Right renal pelvis (tissue), 4 donors: Measurements from ENCODE around the gene PPFIA2. TPM values are rescaled to one million over a fixed set of nuclear protein-coding genes. Genes with fewer than 3 reads are reported as not detected.
"Not testable (repeated sequence)": the region's sequence is repeated elsewhere in the genome, so short reads cannot be mapped to it uniquely, and the experiment has no call there.

Source experiments
- DNase-seq, 4 donors: peaks; one replicate each; pipeline ENCODE4 v3.0.0-alpha.2; 2013; ENCODE audit warnings: low read depth in 4 of 4, low spot score in 3 of 4, missing footprints in 1 of 4
- polyA plus RNA-seq, 4 donors: library from polyadenylated mRNA; unstranded; fragments of 120-200 nt; gene quantifications; one replicate each; pipeline ENCODE4 v1.2.1, GENCODE V29; 2013; ENCODE audit not compliant: insufficient read length in 4 of 4

Gene PPFIA2
- polyA plus RNA-seq, 4 donors: 3.5 to 5.9 (median 4.6) TPM

DNA sequence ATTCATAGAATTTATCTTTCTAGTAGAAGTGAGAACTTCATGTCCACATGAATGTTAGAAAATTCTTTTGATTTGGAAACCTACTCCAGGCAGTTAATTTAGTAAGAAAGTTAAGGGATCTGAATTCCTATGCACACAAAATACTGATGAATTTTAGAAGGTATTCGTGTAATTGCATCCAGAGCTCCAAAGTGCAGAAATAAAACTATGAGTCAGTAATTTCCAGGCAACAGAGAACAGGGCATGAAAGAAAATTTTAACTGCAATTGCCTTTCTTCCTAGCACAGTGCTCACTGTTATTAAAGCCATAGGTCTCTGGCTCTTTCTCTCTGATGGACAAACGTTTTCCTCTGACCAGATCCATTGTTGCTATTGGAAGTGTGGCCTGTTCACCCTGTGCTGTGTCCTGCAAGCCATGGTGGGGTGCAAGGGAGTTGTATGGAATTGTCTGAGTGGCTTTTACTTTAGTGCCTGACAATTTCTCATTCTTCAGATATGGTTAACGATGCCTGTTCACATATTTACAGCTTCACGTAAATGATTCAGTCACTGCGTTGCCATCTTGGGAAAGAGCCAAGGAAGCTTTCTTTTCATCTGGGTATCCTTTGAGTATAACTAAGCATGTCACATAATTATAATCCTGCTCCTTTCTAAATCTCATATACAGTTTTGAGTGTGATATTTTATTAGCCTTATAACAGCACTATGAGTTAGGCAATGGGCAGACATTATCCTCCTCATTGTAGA, 536.1 kb downstream of the PPFIA2 start:
- no peak for DNase-seq

DNA sequence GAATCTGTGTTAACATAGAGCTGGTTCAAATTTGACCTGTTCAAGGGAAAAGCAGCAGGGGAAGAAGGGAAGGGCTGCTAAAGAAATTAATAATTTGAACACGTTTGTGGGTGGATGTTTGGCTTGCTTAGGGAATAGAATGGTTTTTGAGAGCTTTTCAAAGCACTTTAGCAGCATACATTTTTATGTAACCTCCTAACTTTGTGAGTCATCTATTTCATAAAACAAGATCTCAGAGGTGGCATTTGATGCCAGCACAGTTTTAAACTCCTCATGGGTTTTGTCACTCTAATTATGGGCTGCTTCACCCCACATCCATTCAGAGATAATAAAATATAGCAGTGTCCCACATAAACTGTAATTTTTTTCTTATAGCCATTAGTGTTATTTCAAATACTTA, 537.5 kb downstream of the PPFIA2 start:
- no peak for DNase-seq

- no peak for DNase-seq
These were observed 542.4 kb downstream of the PPFIA2 start for GRCh38 chr12:81216739-81217138.

GRCh38 chr12:81212996-81213696, 546.0 kb downstream of the PPFIA2 start:
- DNase-seq: no peak

- no peak for DNase-seq
These were observed 547.8 kb downstream of the PPFIA2 start for GRCh38 chr12:81211306-81211705.

- DNase-seq: not testable (repeated sequence)
These were observed 549.4 kb downstream of the PPFIA2 start for GRCh38 chr12:81209772-81210225.

- DNase-seq: no peak
These were observed 550.1 kb downstream of the PPFIA2 start for GRCh38 chr12:81209012-81209411.

DNA sequence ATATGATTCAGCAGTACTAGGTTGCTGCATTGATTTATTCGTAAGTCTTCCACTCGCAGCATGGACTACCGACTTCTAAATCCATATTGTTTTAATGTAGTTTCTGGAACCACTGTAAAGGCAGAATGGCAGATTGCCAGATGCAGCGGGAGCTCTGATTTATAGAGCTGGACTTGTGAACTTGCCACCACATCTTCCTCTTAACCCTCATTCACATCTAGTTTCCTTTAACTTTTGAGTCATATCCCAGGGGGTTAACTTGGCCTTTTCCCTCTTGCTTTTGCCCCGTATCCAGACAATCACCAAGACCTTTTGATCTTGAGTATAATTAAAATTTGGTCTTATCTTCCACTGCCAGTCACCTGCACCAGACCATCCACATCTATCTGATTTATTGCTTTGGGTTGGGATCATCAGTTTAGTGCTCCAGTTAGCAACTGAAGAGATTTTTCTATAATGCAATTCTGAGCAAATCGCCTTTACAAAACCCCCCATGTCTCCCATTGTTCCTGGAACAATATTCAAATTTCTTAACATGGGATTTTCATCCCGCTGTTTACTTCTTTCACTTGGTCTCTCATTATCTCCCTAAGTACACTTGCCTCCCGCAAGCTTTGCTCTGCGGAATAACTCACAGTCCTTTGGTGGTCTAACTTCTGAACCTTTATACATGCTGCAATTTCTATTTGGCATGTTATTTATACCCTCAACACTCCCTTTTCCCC, 550.8 kb downstream of the PPFIA2 start:
- DNase-seq: no peak
